Esophagus squamous epithelium (tissue), 5 donors: ENCODE measurements around the gene WDR43. TPM values are rescaled to one million over a fixed set of nuclear protein-coding genes. Genes with fewer than 3 reads are reported as not detected.

Experiments used
- DNase-seq: peaks from one replicate; lab custom pipeline; 2025; lab: John Stamatoyannopoulos, UW
- H3K27ac ChIP-seq, 4 donors: fragments of 200-600 bp; sonication (generic); one replicate each; pipeline ENCODE4 v1.5.1; 2016 to 2019; ENCODE audit warnings: mild to moderate bottlenecking in 1 of 4
- H3K27me3 ChIP-seq, 4 donors: fragments of 200-600 bp; sonication (generic); 1 replicate in 3 of 4; 2 replicates in 1 of 4; pipeline versions ENCODE4 v1.5.1 to v1.6.0; 2017 to 2021; ENCODE audit warnings: antibody characterized with exemption in 1 of 4
- H3K36me3 ChIP-seq, 3 donors: fragments of 200-600 bp; sonication (generic); one replicate each; pipeline ENCODE4 v1.5.1; 2016 to 2019
- H3K4me1 ChIP-seq, 3 donors: fragments of 200-600 bp; sonication (generic); one replicate each; pipeline ENCODE4 v1.5.1; 2017 to 2019
- H3K4me3 ChIP-seq, 4 donors: fragments of 200-600 bp; sonication (generic); 1 replicate in 3 of 4; 2 replicates in 1 of 4; pipeline ENCODE4 v1.5.1; 2016 to 2019; ENCODE audit warnings: mild to moderate bottlenecking in 2 of 4, moderate library complexity in 1 of 4
- H3K9me3 ChIP-seq, 3 donors: fragments of 200-600 bp; sonication (generic); one replicate each; pipeline ENCODE4 v1.5.1; 2016 to 2019
- POLR2A ChIP-seq, 4 donors: fragments of 450-650 bp; IDR thresholded peaks; one replicate each; pipeline ENCODE4 v1.6.1; 2017; ENCODE audit warnings: antibody characterized with exemption in 4 of 4, mild to moderate bottlenecking in 4 of 4, moderate library complexity in 3 of 4
- WGBS, 2 donors: methylation state at CpG; one replicate each; pipeline ENCODE4 v1.1.5; 2018; 5-methylcytosine and 5-hydroxymethylcytosine counted together
- intact Hi-C: fragments of 100-400 bp; cut with DNase I; formaldehyde crosslinking; loops from one replicate; pipeline ENCODE4 v1.15.0; 2022
- total RNA-seq, 4 donors: library from RNA; depleted of rRNA; stranded (reverse); fragments of >200 nt; gene quantifications; one replicate each; pipeline ENCODE4 v1.1.0, GENCODE V29; 2016
- TF ChIP-seq, protein P1 (sequence below), 6 experiments: fragments of 450-650 bp in 4 of 6; fragments of 200-600 bp in 2 of 6; sonication (generic) in 2 of 6; IDR thresholded peaks; one replicate each; pipeline ENCODE4 v1.5.1; 2016 to 2019; ENCODE audit warnings: antibody characterized with exemption in 6 of 6, mild to moderate bottlenecking in 4 of 6, moderate library complexity in 4 of 6
- donor health status: DM: yes; HTN: yes; CAD: no.

WDR43 gene
- total RNA-seq, 4 donors from 2014 or later: 28.2 to 73.2 (median 41.2) TPM

DNA sequence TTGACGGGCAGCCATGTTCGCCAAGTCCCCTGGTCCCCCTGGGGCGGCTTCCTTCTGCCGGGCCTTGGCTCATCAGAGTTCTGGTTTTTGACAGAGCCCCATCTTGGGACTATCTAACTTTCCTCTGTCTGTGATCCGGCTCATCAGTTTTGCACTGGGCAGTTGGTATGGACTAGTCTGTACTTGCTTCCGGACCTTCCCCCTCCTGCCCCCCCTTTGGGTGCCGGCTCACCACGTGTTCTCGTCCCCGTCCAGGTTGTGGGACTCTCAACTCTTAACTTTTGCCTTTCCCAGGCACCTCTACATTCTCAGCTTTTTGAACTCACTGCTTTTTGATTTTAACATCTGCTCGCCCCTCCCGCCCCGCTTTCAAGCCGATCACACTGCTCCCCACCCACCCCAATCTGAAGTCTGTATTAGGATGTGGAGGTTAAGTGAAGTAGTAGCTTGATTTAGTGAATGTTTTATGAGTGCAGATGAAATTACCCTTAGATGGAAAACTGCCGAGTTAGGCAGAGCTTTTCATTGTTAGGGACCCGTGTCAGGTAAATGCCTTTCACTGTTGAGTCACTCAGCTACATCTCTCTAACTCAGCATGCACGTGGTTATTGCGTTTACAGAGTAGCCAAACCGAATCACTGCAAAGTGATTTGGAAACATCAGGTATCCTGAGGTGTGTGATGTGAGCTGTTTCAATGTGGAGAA is 874 bp downstream of the WDR43 start:
- no peaks in the 10 kb centered on the region for H3K27me3 ChIP-seq
- WGBS, 2 donors: 1 to 2% methylated on average over 15 to 17 of the region's 19 CpGs
- peaks cover 9 to 48% (median 25%) of the 10 kb centered on the region in 3 donors for H3K4me1 ChIP-seq
- peak overlapping the region; percentile 88 to 96 (median 94) for H3K27ac ChIP-seq
- no peaks in the 10 kb centered on the region for H3K36me3 ChIP-seq
- H3K9me3 ChIP-seq: no peaks in the 10 kb centered on the region
- H3K4me3 ChIP-seq: peak overlapping the region; percentile 96 to 100 (median 98)
- peak; percentile 4 for DNase-seq
- intact Hi-C loops: no loop called here
- TF ChIP-seq, protein P1, sequence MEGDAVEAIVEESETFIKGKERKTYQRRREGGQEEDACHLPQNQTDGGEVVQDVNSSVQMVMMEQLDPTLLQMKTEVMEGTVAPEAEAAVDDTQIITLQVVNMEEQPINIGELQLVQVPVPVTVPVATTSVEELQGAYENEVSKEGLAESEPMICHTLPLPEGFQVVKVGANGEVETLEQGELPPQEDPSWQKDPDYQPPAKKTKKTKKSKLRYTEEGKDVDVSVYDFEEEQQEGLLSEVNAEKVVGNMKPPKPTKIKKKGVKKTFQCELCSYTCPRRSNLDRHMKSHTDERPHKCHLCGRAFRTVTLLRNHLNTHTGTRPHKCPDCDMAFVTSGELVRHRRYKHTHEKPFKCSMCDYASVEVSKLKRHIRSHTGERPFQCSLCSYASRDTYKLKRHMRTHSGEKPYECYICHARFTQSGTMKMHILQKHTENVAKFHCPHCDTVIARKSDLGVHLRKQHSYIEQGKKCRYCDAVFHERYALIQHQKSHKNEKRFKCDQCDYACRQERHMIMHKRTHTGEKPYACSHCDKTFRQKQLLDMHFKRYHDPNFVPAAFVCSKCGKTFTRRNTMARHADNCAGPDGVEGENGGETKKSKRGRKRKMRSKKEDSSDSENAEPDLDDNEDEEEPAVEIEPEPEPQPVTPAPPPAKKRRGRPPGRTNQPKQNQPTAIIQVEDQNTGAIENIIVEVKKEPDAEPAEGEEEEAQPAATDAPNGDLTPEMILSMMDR (IDR thresholded peaks at IDR 0.05): no peak
- TF ChIP-seq POLR2A (IDR thresholded peaks at IDR 0.05): no peak

DNA sequence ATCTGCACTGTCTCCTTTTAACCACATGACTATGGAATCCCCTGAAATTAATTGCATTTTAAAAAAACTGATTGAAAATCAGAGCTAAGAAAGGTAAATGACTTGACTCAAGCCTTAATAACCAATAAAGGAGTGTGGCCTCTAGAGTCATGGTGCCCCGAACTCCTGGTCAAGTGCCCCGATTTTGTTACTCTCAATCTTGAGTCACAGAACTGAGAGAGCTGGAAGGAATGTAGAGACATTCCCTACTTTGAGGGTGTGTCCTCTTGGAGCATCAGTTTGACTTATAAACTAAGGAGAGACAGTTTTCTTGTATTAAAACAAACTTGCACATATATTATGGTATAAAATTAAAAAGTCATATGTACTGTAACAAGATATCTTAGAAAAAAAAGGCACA is 2.4 kb downstream of the WDR43 start:
- Histone ChIP-seq H3K4me3 (no peak overlapping the region), H3K36me3 (peaks cover 0 to 5% (median 0%) of the 10 kb centered on the region in 3 donors), H3K27ac (no peak overlapping the region), H3K27me3 (no peaks in the 10 kb centered on the region), H3K4me1 (peaks cover 9 to 61% (median 25%) of the 10 kb centered on the region in 3 donors), H3K9me3 (no peaks in the 10 kb centered on the region)
- no peak for TF ChIP-seq POLR2A (IDR thresholded peaks at IDR 0.05)
- TF ChIP-seq, protein P1 (IDR thresholded peaks at IDR 0.05): no peak
- DNase-seq: no peak
- 28 to 30% methylated on average over 2 of the region's 2 CpGs for WGBS, 2 donors
- intact Hi-C loops: no loop called here

DNA sequence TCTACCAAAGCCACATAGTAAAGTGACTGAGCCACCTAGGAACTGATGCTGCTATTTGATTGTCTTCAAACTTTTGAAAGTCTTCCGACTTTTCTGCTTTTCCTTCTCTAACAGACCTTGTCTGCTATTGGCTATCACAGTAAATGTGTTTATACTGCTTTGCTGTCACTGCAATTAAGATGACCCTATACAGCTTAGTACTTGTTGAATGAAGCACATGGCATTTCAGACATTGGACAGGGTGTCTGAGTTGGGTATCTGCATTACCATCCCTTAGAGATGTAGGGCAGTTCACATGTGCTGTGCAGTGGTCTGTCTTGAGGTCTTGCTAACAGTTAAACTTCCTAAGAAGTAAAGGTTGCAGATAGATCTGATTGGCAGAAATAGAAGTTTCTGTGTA is 3.6 kb downstream of the WDR43 start:
- WGBS, 2 donors: 41 to 45% methylated on average over 1 of the region's 1 CpG
- Histone ChIP-seq H3K4me1 (peaks cover 9 to 67% (median 25%) of the 10 kb centered on the region in 3 donors), H3K4me3 (no peak overlapping the region), H3K27ac (no peak overlapping the region), H3K27me3 (no peaks in the 10 kb centered on the region), H3K36me3 (peaks cover 0 to 16% (median 0%) of the 10 kb centered on the region in 3 donors), H3K9me3 (no peaks in the 10 kb centered on the region)
- no peak for DNase-seq
- TF ChIP-seq POLR2A (IDR thresholded peaks at IDR 0.05): no peak
- TF ChIP-seq, protein P1 (IDR thresholded peaks at IDR 0.05): no peak
- intact Hi-C loops: no loop called here

GRCh38 chr2:28901202-28901601 is 6.7 kb downstream of the WDR43 start:
- H3K27me3 ChIP-seq: no peaks in the 10 kb centered on the region
- H3K4me1 ChIP-seq: peaks cover 9 to 60% (median 18%) of the 10 kb centered on the region in 3 donors
- no peak for DNase-seq
- H3K27ac ChIP-seq: no peak overlapping the region
- H3K36me3 ChIP-seq: peaks cover 0 to 44% (median 4%) of the 10 kb centered on the region in 3 donors
- intact Hi-C loops: no loop called here
- H3K9me3 ChIP-seq: no peaks in the 10 kb centered on the region
- 44 to 51% methylated on average over 2 of the region's 2 CpGs for WGBS, 2 donors
- no peak overlapping the region for H3K4me3 ChIP-seq
- no peak for TF ChIP-seq POLR2A (IDR thresholded peaks at IDR 0.05)
- TF ChIP-seq, protein P1 (IDR thresholded peaks at IDR 0.05): no peak

DNA sequence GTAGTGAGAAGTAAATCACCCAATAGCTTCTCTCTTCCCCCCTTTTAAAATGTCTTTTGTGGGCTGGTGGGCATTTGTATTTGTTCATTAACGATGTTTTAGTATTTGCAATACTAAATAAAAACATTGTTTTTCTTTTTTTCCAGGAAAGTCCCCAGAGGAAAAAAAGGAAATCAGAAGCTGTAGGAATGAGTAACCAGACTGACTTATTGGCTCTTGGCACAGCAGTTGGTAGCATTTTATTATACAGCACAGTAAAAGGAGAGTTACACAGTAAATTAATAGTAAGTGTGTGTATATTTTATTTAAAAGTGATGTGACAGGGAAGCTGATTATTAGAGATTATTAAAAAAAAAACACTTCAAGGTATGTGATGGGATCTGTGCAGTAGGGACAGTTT is 7.4 kb downstream of the WDR43 start:
- H3K4me3 ChIP-seq: no peak overlapping the region
- H3K27me3 ChIP-seq: no peaks in the 10 kb centered on the region
- H3K36me3 ChIP-seq: peaks cover 0 to 50% (median 4%) of the 10 kb centered on the region in 3 donors
- TF ChIP-seq POLR2A (IDR thresholded peaks at IDR 0.05): no peak
- TF ChIP-seq, protein P1 (IDR thresholded peaks at IDR 0.05): no peak
- H3K4me1 ChIP-seq: peaks cover 9 to 53% (median 15%) of the 10 kb centered on the region in 3 donors
- no peak overlapping the region for H3K27ac ChIP-seq
- no peaks in the 10 kb centered on the region for H3K9me3 ChIP-seq
- WGBS, 2 donors: 71 to 87% methylated on average over 1 of the region's 1 CpG
- intact Hi-C loops: no loop called here
- DNase-seq: no peak
